ENCODE measurements around the gene VARS2.

DNA sequence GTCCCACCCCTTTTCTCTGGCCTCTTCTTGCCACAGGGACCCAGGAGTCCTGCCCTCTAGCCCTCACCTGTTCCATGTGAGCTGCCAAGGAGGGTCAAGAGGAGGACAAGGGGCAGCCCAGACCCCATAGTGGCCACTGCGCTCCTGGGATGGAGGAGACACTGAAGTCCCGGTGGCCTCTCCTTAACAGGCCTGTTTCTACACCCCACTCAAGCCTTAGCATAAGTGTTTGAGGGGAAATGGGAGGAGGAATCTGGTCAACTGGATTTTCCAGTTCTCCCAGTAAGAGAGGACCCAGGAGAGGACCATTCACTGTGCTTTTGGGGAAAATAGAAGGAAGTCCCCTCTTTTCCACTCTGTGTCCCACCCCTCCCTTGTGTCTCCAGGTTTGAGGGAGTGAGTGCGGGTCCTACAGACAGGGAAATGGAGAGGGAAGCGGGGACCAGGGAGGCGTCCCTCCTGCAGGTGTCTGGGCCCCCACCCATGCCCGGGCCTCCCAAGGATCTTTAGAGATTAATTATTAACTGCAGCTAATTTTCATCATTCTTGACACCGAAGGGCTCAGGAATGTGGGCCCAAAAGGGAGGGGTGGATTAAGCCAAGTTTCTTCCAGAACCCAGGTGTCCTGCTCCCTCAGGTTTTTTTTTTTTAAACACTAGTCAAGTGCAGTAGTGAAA lies 18.1 kb downstream of the VARS2 start, which contains the start of gene SFTA2:
- TF ChIP-seq, protein P1, sequence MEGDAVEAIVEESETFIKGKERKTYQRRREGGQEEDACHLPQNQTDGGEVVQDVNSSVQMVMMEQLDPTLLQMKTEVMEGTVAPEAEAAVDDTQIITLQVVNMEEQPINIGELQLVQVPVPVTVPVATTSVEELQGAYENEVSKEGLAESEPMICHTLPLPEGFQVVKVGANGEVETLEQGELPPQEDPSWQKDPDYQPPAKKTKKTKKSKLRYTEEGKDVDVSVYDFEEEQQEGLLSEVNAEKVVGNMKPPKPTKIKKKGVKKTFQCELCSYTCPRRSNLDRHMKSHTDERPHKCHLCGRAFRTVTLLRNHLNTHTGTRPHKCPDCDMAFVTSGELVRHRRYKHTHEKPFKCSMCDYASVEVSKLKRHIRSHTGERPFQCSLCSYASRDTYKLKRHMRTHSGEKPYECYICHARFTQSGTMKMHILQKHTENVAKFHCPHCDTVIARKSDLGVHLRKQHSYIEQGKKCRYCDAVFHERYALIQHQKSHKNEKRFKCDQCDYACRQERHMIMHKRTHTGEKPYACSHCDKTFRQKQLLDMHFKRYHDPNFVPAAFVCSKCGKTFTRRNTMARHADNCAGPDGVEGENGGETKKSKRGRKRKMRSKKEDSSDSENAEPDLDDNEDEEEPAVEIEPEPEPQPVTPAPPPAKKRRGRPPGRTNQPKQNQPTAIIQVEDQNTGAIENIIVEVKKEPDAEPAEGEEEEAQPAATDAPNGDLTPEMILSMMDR (IDR thresholded peaks at IDR 0.05; ENCODE audit: poor library complexity) = no peak
- TF ChIP-seq EZH2 (IDR thresholded peaks at IDR 0.05; ENCODE audit: borderline replicate concordance) (no peak), EZH2phosphoT487 (IDR thresholded peaks at IDR 0.05; ENCODE audit: low read depth, severe bottlenecking, unreplicated experiment) (no peak)
